Hypothalamus (tissue), 51 donors: Measurements from ENCODE around the gene SPTB.
A peak's percentile ranks its signal among the peaks of the same experiment; 100 is the strongest.

Experiments used
- DNase-seq, 51 donors: peaks; one replicate each; lab custom pipeline; 2025; lab: John Stamatoyannopoulos, UW

Gene SPTB

GRCh38 chr14:64720131-64720576 is 159.6 kb downstream of the SPTB start:
- DNase-seq, result no peak

GRCh38 chr14:64719601-64720000 is 160.1 kb downstream of the SPTB start:
- no peak for DNase-seq

- DNase-seq, result no peak
These were observed 160.9 kb downstream of the SPTB start for GRCh38 chr14:64718762-64719161.

- peak in 14 of 51 donors; percentile 13 to 51 (median 28) for DNase-seq
These were observed 161.8 kb downstream of the SPTB start for GRCh38 chr14:64717870-64718269.

GRCh38 chr14:64715628-64716412 is 163.9 kb downstream of the SPTB start:
- peak in 35 of 51 donors; percentile 22 to 89 (median 48) for DNase-seq

- peak in 3 of 51 donors; percentile 49 to 67 (median 64) for DNase-seq
These were observed 164.5 kb downstream of the SPTB start for GRCh38 chr14:64715146-64715627.

GRCh38 chr14:64714432-64715025 is 165.2 kb downstream of the SPTB start:
- no peak for DNase-seq

GRCh38 chr14:64713677-64714076 is 166.0 kb downstream of the SPTB start:
- DNase-seq, result no peak

GRCh38 chr14:64711039-64711438 is 168.7 kb downstream of the SPTB start:
- DNase-seq, result no peak

- DNase-seq, result peak in 1 of 51 donors; percentile 57
These were observed 170.6 kb downstream of the SPTB start for GRCh38 chr14:64709126-64709525.

GRCh38 chr14:64708148-64709004 is 171.3 kb downstream of the SPTB start:
- peak in 33 of 51 donors; percentile 20 to 68 (median 40) for DNase-seq

- DNase-seq, result peak in 1 of 51 donors; percentile 21
These were observed 172.0 kb downstream of the SPTB start for GRCh38 chr14:64707661-64708060.

GRCh38 chr14:64706593-64707193 is 173.0 kb downstream of the SPTB start:
- DNase-seq, result peak in 45 of 51 donors; percentile 28 to 94 (median 75)

GRCh38 chr14:64706119-64706592 is 173.6 kb downstream of the SPTB start:
- DNase-seq, result no peak

GRCh38 chr14:64705381-64706118 is 174.2 kb downstream of the SPTB start:
- peak in 32 of 51 donors; percentile 22 to 79 (median 48) for DNase-seq

- peak in 11 of 51 donors; percentile 38 to 82 (median 52) for DNase-seq
These were observed 174.8 kb downstream of the SPTB start for GRCh38 chr14:64704743-64705380.

GRCh38 chr14:64704143-64704742 is 175.5 kb downstream of the SPTB start, which contains the start of gene PLEKHG3:
TSS of gene PLEKHG3 (plus strand) at chr14:64704424. CDS start at chr14:64727632, 23,208 bp downstream.
- DNase-seq, result peak in 46 of 51 donors; percentile 23 to 91 (median 74)

GRCh38 chr14:64703395-64704142 is 176.1 kb downstream of the SPTB start:
- DNase-seq, result peak in 2 of 51 donors; percentile 66 to 80
